Activated CD8-positive, alpha-beta memory T cell treated with anti-CD3 and anti-CD28 coated beads for 48 hours (primary cell): ENCODE measurements around the gene PCSK4.
A peak's percentile ranks its signal among the peaks of the same experiment; 100 is the strongest.

Source experiments
- DNase-seq, 3 experiments: peaks; one replicate each; pipeline ENCODE4 v3.0.0-alpha.2; 2020; ENCODE audit warnings: low read depth in 2 of 3, low spot score in 2 of 3

PCSK4 gene

DNA sequence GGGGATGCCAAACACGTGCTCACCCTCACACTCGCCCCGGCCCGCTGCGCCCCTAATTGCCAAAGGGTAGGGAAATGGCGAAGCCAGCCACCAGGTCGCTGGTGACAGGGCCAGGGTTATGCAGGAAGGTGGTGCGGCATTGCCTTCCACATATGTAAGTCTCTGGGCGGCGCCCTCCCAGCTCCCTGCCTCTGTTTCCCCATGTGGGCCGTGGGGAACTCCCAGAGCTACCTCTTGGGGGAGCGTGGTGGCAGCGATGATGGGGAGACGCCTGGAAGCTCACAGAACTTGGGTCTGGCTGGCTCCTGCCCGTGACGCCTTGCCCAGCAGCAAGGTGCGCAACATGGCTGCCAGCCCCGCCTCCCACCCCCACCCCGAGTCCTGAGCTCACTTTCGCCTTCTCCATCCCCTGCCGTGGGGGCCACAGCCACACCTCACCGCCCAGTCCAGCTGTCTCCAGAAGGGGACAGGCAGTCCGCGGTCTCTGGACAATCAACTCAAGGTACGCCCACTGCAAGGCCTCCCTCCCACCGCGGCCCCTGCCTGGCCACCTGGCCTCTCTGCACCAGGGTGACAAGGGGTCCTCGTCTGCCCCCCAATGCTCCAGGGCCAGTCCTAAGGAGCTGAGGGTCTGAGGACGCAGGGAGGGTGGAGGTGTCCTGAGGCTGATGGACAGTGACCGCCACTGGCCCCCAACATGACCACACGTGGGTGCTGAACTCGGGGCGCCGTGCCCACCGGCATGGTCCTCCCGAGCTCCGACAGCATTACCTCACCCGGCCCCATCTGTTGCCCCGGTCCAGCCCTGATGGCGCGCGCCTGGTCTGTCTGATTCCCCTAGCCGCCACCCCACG, 17.7 kb downstream of the PCSK4 start:
- DNase-seq = no peak

DNA sequence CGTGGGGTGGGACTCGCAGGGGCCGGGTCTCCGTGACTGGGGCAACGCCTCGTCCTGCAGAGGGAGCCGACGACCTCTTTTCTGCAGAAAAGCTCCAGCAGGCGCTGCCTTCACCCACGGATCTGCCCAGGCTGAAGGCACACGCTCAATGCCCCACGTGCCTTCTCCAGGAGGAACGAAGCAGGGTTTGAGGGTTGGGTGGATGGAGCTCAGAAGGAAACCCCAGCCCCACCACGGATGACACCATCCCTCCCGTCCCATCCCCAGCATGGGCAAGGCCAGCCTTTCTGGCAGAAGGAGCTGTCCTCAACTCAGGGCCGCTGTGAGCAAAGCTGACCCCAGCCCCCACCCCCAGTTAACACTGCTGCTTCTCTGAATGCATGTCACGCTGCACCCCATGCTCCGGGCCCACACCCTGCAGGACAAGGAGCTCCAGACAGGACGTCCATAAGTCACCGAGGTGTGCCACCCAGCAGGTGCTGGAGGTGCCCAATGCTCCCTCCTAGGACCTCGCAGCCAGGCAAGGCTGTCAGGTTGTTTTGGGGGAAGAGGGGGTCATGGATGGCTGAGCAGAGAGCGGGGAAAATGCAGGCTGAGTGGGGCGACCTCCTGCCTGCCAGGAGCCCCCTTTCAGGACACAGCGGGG, 18.5 kb downstream of the PCSK4 start:
- no peak for DNase-seq

DNA sequence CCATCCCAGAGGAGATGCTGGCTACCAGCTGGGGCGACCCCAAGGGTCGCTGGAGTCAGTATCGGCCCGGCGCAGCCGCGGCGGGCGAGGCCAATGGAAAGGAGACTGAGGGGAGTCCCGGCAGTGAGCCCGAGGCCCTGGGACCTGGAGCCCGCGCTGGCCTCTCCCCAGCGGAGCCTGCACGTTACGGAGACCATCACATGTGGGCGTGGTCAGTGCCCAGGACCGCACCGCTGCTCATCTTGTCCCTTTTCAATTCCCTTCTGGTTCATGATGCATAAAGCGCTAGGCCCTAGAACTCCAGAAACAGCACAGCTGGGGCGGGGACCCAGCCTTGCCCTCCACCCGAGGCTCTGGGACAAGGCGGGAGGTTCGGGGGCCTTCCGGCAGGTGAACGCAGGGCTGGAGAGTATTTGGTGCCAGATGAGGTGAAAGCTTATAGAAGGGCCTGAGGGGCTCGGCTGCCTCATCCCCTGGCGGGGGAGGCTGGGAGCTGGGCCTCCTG, 19.1 kb downstream of the PCSK4 start:
- no peak for DNase-seq

DNA sequence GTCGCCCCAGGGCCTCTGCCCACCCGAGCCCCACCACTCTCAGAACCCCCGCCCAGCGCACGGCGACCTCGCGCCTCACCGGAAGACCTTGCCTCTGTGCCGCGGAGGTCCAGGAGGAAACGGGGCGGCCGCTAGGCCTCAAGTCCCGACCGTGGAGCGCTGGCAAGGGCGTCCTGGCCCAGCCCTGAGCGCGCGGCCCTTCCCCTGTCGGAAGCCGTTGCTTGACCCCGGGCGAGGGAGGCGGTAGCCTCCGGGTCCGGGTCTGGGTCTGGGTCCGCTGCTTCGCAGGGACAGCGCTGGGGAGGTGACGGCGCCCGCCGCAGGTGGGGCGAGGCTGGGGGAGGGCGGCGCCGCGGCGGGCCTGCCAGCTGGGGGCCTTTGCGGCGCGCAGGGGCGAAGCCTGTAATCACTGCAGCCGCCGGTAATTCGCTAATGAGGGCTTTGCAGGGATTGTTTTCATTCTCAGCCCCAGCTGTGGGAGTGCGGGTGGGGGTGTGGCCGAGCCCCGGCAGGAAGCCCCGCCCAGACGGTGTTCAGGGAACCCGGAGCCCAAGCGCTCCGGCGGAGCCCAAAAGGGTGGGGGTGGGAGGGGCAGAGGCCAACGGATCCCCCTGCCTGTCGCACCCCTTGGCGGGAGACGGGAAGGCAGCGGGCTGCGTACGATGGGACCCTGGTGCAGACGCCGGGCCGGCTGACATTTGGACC, 19.7 kb downstream of the PCSK4 start:
- DNase-seq = peak in 1 of 3 experiments; percentile 37

DNA sequence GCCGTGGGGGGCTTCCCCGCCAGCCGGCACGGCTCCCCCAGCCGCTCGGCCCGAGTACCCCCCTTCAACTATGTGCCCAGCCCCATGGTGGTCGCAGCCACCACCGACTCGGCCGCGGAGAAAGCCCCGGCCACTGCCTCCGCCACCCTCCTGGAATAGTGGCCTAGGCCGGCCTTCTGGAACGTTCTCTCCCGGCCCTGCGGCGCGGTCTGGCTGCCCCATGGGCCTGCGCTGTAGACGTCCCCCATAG, 20.2 kb downstream of the PCSK4 start:
- no peak for DNase-seq

DNA sequence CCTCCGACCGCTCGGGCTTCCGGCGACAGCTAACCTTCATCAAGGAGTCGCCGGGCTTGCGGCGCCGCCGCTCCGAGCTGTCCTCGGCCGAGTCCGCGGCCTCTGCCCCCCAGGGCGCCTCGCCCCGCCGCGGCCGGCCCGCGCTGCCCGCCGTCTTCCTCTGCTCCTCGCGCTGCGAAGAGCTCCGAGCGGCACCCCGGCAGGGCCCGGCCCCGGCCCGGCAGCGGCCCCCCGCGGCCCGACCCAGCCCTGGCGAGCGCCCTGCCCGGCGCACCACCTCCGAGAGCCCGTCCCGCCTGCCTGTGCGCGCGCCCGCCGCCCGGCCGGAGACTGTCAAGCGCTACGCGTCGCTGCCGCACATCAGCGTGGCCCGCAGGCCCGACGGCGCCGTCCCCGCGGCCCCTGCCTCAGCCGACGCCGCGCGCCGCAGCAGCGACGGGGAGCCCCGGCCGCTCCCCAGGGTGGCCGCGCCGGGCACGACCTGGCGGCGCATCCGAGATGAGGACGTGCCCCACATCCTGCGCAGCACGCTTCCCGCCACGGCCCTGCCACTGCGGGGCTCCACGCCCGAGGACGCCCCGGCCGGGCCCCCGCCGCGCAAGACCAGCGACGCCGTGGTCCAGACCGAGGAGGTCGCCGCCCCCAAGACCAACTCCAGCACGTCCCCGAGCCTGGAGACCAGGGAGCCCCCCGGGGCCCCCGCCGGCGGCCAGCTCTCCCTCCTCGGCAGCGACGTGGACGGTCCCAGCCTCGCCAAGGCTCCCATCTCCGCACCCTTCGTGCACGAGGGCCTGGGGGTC, 20.7 kb downstream of the PCSK4 start:
- DNase-seq = no peak

DNA sequence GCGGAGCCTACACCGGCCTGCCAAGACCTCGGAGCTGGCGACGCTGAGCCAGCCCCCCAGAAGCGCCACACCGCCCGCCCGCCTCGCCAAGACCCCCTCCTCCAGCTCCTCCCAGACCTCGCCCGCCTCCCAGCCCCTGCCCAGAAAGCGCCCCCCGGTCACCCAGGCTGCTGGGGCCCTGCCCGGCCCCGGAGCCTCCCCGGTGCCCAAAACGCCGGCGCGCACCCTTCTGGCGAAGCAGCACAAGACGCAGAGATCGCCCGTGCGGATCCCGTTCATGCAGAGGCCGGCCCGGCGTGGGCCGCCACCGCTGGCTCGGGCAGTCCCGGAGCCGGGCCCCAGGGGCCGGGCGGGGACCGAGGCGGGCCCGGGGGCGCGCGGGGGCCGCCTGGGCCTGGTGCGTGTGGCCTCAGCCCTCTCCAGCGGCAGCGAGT, 21.3 kb downstream of the PCSK4 start:
- DNase-seq = no peak

DNA sequence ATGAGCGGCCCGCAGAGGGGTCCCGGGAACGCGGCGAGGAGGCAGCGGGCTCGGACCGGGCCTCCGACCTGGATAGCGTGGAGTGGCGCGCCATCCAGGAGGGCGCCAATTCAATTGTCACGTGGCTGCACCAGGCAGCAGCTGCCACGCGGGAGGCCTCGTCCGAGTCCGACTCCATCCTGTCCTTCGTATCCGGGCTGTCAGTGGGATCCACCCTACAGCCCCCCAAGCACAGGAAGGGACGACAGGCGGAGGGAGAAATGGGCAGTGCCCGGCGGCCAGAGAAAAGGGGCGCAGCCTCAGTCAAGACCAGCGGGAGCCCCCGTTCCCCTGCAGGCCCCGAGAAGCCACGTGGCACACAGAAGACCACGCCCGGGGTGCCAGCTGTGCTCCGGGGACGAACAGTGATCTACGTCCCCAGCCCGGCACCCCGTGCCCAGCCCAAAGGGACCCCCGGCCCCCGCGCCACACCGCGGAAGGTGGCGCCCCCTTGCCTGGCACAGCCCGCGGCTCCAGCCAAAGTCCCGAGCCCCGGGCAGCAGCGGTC, 21.8 kb downstream of the PCSK4 start:
- DNase-seq = no peak

DNA sequence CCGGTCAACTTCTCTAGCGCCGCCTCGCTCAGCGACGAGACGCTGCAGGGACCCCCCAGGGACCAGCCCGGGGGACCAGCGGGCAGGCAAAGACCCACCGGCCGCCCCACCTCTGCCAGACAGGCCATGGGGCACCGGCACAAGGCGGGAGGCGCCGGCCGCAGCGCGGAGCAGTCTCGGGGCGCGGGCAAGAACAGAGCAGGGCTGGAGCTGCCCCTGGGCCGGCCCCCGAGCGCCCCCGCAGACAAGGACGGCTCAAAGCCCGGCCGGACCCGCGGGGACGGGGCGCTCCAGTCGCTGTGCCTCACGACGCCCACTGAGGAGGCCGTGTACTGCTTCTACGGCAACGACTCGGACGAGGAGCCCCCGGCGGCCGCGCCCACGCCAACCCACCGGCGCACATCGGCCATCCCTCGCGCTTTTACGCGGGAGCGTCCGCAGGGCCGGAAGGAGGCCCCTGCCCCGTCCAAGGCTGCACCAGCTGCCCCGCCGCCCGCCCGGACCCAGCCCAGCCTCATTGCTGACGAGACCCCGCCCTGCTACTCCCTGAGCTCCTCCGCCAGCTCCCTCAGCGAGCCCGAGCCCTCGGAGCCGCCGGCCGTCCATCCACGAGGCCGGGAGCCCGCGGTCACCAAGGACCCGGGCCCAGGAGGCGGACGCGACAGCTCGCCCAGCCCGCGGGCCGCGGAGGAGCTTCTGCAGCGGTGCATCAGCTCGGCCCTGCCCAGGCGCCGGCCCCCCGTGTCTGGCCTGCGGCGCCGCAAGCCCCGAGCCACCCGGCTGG, 22.5 kb downstream of the PCSK4 start:
- no peak for DNase-seq

DNA sequence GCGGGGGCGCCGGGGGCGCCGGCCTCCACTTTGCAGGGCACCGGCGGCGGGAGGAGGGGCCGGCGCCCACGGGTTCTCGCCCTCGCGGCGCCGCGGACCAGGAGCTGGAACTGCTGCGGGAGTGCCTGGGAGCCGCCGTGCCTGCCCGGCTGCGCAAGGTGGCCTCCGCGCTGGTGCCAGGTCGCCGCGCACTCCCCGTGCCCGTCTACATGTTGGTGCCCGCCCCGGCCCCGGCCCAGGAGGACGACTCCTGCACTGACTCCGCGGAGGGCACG, 23.0 kb downstream of the PCSK4 start:
- no peak for DNase-seq

DNA sequence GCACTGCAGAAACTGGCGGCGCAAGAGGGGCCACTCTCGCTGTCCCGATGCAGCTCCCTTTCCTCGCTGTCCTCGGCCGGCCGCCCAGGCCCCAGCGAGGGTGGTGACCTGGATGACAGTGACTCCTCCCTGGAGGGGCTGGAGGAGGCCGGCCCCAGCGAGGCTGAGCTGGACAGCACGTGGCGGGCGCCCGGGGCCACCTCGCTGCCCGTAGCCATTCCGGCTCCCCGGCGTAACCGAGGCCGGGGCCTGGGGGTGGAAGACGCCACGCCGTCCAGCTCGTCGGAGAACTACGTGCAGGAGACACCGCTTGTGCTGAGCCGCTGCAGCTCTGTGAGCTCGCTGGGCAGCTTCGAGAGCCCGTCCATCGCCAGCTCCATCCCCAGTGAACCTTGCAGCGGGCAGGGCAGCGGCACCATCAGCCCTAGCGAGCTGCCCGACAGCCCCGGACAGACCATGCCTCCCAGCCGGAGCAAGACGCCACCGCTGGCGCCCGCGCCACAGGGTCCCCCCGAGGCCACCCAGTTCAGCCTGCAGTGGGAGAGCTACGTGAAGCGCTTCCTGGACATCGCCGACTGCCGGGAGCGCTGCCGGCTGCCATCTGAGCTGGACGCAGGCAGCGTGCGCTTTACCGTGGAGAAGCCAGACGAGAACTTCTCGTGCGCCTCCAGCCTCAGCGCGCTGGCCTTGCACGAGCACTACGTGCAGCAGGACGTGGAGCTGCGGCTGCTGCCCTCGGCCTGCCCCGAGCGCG, 23.5 kb downstream of the PCSK4 start:
- no peak for DNase-seq

DNA sequence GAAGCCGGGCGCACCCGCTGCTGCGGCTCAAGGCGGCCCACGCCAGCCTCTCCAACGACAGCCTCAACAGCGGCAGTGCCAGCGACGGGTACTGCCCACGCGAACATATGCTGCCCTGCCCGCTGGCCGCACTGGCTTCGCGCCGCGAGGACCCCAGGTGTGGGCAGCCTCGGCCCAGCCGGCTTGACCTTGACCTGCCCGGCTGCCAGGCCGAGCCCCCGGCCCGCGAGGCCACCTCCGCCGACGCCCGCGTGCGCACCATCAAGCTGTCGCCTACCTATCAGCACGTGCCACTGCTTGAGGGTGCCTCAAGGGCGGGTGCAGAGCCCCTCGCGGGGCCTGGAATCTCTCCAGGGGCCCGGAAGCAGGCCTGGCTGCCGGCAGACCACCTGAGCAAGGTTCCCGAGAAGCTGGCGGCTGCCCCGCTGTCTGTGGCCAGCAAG, 24.1 kb downstream of the PCSK4 start:
- DNase-seq = no peak

DNA sequence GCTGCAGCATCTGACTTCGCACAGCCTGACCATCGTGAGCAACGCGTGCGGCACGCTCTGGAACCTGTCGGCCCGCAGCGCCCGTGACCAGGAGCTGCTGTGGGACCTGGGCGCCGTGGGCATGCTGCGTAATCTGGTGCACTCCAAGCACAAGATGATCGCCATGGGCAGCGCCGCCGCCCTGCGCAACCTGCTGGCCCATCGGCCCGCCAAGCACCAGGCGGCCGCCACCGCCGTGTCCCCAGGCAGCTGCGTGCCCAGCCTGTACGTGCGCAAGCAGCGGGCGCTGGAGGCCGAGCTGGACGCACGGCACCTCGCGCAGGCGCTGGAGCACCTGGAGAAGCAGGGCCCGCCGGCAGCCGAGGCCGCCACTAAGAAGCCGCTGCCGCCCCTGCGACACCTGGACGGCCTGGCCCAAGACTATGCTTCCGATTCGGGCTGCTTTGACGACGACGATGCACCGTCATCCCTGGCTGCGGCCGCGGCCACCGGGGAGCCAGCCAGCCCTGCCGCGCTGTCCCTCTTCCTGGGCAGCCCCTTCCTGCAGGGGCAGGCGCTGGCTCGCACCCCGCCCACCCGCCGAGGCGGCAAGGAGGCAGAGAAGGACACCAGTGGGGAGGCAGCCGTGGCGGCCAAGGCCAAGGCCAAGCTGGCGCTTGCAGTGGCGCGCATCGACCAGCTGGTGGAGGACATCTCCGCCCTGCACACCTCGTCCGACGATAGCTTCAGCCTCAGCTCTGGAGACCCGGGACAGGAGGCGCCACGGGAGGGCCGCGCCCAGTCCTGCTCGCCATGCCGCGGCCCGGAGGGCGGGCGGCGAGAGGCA, 24.7 kb downstream of the PCSK4 start:
- DNase-seq = no peak

DNA sequence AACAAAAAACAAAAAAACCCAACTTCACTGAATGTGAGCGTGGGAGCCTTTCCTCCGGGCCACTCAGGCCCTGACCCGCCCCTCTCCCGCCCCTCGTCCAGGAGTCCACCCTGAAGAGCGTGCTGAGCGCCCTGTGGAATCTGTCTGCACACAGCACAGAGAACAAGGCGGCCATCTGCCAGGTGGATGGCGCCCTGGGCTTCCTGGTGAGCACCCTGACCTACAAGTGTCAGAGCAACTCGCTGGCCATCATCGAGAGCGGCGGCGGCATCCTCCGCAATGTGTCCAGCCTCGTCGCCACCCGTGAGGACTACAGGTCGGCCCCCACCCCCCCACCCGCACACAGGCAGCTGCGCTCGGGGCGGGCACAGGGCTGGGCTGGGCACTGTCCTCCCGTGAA, 28.3 kb downstream of the PCSK4 start:
- DNase-seq = no peak

DNA sequence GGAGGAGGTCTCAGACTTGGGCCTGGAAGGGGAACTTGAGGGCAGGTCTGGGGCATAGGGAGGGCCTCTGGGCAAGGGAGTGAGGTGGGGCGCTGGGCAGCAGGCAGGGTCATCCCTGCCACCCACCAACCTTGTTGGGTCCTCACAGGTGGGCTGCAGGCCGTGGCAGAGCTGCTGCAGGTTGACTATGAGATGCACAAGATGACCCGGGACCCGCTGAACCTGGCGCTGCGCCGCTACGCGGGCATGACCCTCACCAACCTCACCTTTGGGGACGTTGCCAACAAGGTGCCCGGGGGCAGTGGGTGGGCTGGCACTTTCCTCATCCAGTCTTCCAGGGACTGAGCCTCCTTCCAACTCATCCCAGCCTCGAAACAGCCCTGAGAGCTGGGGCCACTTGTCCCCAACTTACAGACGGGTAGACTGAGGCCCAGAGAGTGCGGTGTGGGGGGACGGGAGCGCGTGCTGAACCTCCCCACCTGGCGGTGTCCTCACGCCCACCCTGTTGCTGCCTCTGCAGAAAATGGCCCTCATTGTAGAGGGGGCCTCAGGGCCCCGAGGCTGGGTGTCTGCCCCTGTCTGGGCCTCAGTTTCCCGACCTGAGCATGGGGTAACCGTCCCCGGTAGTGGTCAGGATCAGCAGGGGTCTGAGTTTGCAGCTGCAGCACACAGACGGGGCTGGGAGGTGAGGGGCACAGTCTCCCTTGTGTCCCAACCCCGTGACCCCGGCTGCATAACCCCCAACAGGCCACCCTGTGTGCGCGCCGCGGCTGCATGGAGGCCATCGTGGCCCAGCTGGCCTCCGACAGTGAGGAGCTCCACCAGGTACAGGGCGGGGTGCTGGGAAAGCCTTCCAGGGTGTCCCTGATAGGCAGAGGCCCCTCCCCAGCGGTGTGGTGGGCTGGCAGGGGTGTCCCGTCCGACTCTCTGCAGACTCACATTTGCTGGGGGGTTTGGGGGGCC, 29.8 kb downstream of the PCSK4 start:
- no peak for DNase-seq

DNA sequence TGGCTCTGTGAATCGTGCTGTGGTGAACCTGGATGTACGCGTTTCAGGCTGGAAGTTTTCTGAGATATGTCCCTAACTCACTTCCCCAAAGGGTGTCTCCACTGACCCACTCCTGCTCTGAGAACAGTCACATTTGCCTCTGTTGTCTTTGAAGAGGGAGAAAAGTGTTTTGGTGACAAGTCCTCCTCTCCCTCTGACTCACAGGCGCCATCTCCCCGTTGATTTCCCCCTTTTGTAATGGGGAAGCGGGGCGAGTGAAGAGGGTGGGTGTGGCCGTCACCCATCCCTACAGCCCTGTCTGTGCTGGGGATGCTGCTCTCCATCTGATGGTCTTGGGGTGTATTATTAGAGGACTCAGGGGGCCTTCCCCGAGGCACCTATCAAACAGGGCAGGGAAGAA, 30.7 kb downstream of the PCSK4 start:
- DNase-seq = no peak

DNA sequence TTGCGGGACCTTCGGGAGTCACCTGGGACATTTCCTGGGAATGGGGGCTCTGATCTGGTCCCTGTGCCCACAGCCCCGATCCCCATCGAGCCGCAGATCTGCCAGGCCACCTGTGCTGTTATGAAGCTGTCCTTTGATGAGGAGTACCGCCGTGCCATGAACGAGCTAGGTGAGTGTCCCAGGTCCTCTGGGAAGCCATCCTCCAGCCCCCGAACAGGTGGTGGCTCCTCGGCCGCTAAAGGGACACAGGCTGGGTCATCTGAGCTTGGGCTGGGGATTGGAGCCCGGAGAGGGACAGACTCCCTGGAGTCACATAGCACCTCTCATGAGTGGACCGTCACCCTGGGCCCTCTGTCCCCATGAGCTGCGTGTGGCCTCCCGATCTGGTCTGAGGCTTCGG, 32.3 kb downstream of the PCSK4 start:
- DNase-seq = no peak
